Measurements from ENCODE around the gene HMGXB3. TPM values are rescaled to one million over a fixed set of nuclear protein-coding genes. Genes with fewer than 3 reads are reported as not detected.

The HMGXB3 gene, protein sequence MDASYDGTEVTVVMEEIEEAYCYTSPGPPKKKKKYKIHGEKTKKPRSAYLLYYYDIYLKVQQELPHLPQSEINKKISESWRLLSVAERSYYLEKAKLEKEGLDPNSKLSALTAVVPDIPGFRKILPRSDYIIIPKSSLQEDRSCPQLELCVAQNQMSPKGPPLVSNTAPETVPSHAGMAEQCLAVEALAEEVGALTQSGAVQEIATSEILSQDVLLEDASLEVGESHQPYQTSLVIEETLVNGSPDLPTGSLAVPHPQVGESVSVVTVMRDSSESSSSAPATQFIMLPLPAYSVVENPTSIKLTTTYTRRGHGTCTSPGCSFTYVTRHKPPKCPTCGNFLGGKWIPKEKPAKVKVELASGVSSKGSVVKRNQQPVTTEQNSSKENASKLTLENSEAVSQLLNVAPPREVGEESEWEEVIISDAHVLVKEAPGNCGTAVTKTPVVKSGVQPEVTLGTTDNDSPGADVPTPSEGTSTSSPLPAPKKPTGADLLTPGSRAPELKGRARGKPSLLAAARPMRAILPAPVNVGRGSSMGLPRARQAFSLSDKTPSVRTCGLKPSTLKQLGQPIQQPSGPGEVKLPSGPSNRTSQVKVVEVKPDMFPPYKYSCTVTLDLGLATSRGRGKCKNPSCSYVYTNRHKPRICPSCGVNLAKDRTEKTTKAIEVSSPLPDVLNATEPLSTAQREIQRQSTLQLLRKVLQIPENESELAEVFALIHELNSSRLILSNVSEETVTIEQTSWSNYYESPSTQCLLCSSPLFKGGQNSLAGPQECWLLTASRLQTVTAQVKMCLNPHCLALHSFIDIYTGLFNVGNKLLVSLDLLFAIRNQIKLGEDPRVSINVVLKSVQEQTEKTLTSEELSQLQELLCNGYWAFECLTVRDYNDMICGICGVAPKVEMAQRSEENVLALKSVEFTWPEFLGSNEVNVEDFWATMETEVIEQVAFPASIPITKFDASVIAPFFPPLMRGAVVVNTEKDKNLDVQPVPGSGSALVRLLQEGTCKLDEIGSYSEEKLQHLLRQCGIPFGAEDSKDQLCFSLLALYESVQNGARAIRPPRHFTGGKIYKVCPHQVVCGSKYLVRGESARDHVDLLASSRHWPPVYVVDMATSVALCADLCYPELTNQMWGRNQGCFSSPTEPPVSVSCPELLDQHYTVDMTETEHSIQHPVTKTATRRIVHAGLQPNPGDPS (N-terminal part only)
- 35.0 and 41.7 TPM in 2 replicates for total RNA-seq

GRCh38 chr5:150000256-150000989, at the start of gene HMGXB3, which contains the start of gene TIGD6:
Gene HMGXB3, plus strand, starts transcription at chr5:150000739. Its CDS starts 4,114 bp downstream, at chr5:150004853.
Gene TIGD6, minus strand, starts transcription at chr5:150000654. Its CDS starts 4,306 bp downstream, at chr5:149996348.

DNA sequence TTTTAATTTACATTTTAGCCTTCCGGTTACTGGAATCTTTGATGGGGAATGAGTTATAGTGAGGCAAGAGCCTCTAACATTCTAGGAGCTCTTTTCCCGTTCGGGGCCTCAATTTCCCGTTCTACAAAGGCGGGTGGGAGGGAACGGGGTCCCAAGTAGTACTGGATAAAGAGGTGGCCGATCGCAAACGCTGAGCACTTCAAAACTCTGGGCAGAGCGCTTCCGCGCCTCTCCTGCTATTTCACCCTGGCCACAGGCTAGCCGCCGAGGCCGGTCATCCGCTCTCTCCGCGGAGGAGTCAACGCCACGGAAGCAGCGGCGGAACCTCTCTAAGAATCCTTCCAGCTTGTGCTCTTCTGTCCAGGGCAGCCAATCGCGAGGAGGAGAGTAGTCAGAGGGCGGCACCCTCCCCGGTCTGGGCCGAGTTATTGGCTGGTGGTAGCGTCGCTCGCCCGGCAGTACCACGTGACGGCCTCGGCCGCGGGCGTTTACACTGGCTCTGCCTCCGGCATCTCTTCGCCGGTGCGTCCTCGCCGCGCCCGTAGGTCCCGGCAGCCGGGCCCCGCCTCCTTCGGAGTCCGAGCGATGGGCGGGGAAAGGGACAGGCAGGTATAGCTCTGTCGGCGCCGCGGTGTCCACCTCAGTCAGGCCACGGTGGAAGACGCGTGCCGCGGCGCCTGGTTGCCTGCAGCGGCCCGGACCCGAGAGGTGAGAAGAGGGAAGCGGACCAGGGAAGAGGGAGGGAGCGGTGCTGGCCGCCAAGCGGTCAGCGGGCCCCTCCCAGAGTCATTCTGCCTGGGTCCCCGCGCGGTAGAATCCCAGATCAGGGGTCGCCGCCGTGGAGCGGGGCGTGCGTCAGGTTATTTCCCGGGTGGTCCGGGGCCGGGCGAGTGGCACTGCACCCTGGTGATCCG, 40.0 kb upstream of the HMGXB3 start, which contains the start of gene SLC26A2:
Gene SLC26A2 (plus strand): TSS at position 487 of the 914 bp plus-strand sequence. CDS start 16,895 bp downstream, outside the sequence.

DNA sequence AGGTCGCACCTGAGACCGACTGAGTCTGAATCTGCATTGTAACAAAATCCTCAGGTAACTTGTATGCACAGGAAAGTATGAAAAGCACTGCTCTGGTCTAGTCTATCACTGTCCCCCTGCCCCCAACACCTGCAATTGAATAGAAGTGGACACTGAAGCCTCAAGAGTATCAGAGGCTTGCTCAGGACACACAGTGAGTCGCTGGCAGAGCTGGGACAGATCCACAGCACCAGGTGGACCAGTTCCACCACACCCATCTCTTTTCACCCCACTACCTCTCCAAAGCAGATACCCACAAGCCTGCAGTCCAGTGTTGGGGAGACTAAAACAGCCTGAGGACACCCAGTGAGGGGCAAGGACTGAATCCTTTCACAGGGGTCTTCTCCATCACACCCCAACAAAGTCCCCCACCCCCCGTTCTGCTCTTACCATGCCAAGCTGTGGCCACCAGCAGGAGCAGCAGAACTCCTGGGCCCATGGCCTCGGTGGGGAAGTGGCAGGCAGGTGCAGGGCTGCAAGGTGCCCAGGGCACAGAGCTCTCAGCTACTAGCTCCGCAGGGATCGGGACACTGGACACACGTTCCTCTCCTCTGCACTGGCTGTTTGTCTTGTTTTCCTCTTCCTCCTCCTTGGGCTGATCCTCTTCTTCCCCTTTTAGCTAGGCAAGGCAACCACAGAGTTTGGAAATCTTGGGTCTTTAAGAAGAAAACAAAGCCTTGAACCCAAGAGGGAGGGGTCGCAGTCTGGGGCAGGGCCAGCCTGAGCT, 85.6 kb downstream of the HMGXB3 start, which contains the start of gene CSF1R:
Gene CSF1R (minus strand): TSS at position 605 of the 766 bp plus-strand sequence. CDS start 127 bp downstream, at position 478.

Other genes with a start within 250 kb of the HMGXB3 start
- gene PDE6A, start 55.9 kb upstream of the HMGXB3 start, total RNA-seq = under 0.01 TPM in 1 of 2 replicates, not detected in the other
- gene SLC26A2, start 40.0 kb upstream of the HMGXB3 start, total RNA-seq = 10.4 and 11.7 TPM in 2 replicates
- 2.6 and 3.7 TPM in 2 replicates for gene TIGD6, start 85 bp upstream of the HMGXB3 start, total RNA-seq
- 0.13 and 0.16 TPM in 2 replicates for gene CSF1R, start 85.8 kb downstream of the HMGXB3 start, total RNA-seq
- 35.4 and 101 TPM in 2 replicates for gene PDGFRB, start 155.1 kb downstream of the HMGXB3 start, total RNA-seq
- 0.33 and 0.63 TPM in 2 replicates for gene CDX1, start 166.0 kb downstream of the HMGXB3 start, total RNA-seq
- gene SLC6A7, start 189.3 kb downstream of the HMGXB3 start, total RNA-seq = not detected in 2 replicates